ENCODE measurements around the gene ALS2. TPM values are rescaled to one million over a fixed set of nuclear protein-coding genes. Genes with fewer than 3 reads are reported as not detected.

The ALS2 gene
- total RNA-seq, 2 experiments from 2014 or later: 7.0 to 7.2 TPM

DNA sequence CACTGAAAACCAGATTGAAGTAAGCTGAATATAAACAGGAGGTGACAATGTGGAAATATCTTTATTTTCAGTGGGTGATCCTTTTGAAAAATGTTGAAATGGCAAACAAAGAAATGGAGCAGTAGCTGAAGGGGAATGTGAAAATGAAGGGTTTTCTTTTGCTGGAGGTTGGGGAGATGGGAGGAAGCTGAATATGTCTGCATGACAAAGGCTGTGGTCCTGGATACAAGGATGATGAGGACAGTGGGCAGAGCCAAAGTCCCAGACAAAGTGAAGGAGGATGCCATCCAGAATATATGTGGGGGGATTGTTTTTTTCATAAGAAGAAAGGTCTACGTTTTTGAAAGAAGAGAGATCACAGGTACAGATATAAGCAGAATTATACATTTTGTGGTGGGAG lies 6.7 kb downstream of the ALS2 start:
- Mint-ChIP-seq H3K4me1 (ENCODE audit: low read depth) (no peaks in the 10 kb centered on the region), H3K4me3 (no peak overlapping the region), H3K27ac (no peak overlapping the region), H3K9me3 (no peaks in the 10 kb centered on the region), H3K36me3 (ENCODE audit: low read depth) (no peaks in the 10 kb centered on the region), H3K27me3 (no peaks in the 10 kb centered on the region)
- POLR2A ChIA-PET: no interaction called here
- intact Hi-C loops (cut with DNase I, micrococcal nuclease): loop anchor here in 1 of 2 experiments (10.0 kb wide), 1 partner anchor 1819 kb away; the partner anchor contains the start of genes MAIP1 and TYW5
- Histone ChIP-seq H3K4me1 (ENCODE audit: insufficient read depth, low read length) (no peaks in the 10 kb centered on the region), H3K9me3 (ENCODE audit: control insufficient read depth in 1 of 2, insufficient read depth in 1 of 2, low read length in 2 of 2) (no peaks in the 10 kb centered on the region), H3K27me3 (ENCODE audit: control insufficient read depth in 1 of 2, insufficient read depth in 2 of 2, low read length in 2 of 2) (no peaks in the 10 kb centered on the region), H3K4me3 (ENCODE audit: low read length) (no peak overlapping the region), H3K27ac (ENCODE audit: low read depth in 1 of 2, low read length in 2 of 2) (no peak overlapping the region), H3K36me3 (ENCODE audit: insufficient read depth, low read length) (no peaks in the 10 kb centered on the region)
- ATAC-seq (ENCODE audit: poor library complexity) (no peak), DNase-seq (no peak)
- CTCF ChIA-PET: no interaction called here
- TF ChIP-seq, protein P1, sequence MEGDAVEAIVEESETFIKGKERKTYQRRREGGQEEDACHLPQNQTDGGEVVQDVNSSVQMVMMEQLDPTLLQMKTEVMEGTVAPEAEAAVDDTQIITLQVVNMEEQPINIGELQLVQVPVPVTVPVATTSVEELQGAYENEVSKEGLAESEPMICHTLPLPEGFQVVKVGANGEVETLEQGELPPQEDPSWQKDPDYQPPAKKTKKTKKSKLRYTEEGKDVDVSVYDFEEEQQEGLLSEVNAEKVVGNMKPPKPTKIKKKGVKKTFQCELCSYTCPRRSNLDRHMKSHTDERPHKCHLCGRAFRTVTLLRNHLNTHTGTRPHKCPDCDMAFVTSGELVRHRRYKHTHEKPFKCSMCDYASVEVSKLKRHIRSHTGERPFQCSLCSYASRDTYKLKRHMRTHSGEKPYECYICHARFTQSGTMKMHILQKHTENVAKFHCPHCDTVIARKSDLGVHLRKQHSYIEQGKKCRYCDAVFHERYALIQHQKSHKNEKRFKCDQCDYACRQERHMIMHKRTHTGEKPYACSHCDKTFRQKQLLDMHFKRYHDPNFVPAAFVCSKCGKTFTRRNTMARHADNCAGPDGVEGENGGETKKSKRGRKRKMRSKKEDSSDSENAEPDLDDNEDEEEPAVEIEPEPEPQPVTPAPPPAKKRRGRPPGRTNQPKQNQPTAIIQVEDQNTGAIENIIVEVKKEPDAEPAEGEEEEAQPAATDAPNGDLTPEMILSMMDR (IDR thresholded peaks at IDR 0.05): no peak

DNA sequence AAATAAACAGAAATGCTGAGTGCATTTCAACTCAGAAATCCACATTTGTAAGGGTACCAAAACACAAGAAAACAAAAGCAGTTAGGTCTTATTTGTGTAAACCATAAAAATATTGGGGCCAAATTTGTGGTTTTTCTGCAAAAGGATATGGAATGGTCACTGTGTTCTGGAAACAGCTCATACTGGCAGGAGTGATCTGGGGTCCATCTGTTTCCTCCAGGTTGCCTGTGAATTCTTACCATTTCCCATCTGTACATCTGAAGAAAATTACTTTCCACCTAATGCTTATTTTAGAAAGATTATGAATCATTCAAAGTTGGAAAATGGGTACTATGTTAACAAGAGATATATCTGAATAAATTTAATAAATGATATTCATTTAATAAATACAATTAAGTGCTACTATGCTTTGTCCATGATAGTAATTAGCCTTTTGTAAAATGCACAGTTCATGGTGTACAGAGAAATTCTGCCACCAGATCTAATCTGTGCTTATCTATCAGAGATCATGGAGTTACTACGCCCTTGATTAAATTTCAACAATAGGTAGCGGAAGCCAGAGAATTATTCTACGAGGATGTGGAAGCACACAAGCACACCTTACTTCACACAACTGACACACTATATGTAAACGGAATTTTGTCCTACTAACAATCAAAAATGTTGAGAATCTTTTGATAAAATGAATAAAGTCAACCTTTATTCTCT lies 10.9 kb downstream of the ALS2 start:
- Histone ChIP-seq H3K27ac (ENCODE audit: low read depth in 1 of 2, low read length in 2 of 2) (no peak overlapping the region), H3K4me1 (ENCODE audit: insufficient read depth, low read length) (no peaks in the 10 kb centered on the region), H3K4me3 (ENCODE audit: low read length) (no peak overlapping the region), H3K27me3 (ENCODE audit: control insufficient read depth in 1 of 2, insufficient read depth in 2 of 2, low read length in 2 of 2) (no peaks in the 10 kb centered on the region), H3K36me3 (ENCODE audit: insufficient read depth, low read length) (no peaks in the 10 kb centered on the region), H3K9me3 (ENCODE audit: control insufficient read depth in 1 of 2, insufficient read depth in 1 of 2, low read length in 2 of 2) (no peaks in the 10 kb centered on the region)
- H3K36me3 Mint-ChIP-seq (ENCODE audit: low read depth): peaks cover 16% of the 10 kb centered on the region
- H3K27me3 Mint-ChIP-seq: no peaks in the 10 kb centered on the region
- no peak overlapping the region for H3K27ac Mint-ChIP-seq
- H3K4me1 Mint-ChIP-seq (ENCODE audit: low read depth): no peaks in the 10 kb centered on the region
- intact Hi-C loops (cut with DNase I, micrococcal nuclease): loop anchor here in 1 of 2 experiments (10.0 kb wide), 1 partner anchor 1815 kb away; the partner anchor contains the start of genes MAIP1 and TYW5
- ATAC-seq (ENCODE audit: poor library complexity) (no peak), DNase-seq (no peak)
- H3K4me3 Mint-ChIP-seq: no peak overlapping the region
- ChIA-PET CTCF (interaction anchor here (1.1 kb wide), 1 partner anchor 14 kb away, joined by 3 read pairs; no protein-coding TSS in a partner anchor), POLR2A (no interaction called here)
- H3K9me3 Mint-ChIP-seq: no peaks in the 10 kb centered on the region
- TF ChIP-seq, protein P1 (IDR thresholded peaks at IDR 0.05): no peak

DNA sequence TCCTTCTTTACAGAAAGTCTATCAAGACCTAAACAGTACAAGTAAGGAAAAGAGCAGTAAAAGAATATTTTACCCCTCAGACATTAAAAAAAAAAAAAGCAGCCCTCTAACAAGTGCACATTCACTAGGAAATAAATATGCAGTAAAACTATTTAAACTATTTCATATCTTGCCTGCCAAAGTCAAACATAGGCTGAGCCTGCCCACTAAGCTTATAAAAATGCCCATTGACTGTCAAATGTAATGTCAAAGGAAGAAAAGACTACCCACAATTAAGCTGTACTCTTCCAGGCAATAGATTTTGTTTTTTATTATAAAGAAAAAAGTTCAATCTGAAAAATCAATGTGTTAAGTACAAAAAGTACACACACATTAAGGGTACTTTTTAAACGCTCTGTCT lies 11.8 kb downstream of the ALS2 start:
- POLR2A ChIA-PET: interaction anchor here (0.8 kb wide), 1 partner anchor 12 kb away, joined by 3 read pairs; the partner anchor contains the start of gene ALS2
- intact Hi-C loops (cut with DNase I, micrococcal nuclease): no loop called here
- no peak for DNase-seq
- CTCF ChIA-PET: interaction anchor here (1.1 to 1.3 kb wide), 2 partner anchors 12 to 15 kb away, joined by 3 to 4 read pairs; partner anchors contain the start of gene ALS2
- Mint-ChIP-seq H3K27ac (no peak overlapping the region), H3K4me3 (no peak overlapping the region), H3K36me3 (ENCODE audit: low read depth) (peaks cover 19% of the 10 kb centered on the region), H3K9me3 (no peaks in the 10 kb centered on the region), H3K4me1 (ENCODE audit: low read depth) (no peaks in the 10 kb centered on the region), H3K27me3 (no peaks in the 10 kb centered on the region)
- Histone ChIP-seq H3K27me3 (ENCODE audit: control insufficient read depth in 1 of 2, insufficient read depth in 2 of 2, low read length in 2 of 2) (no peaks in the 10 kb centered on the region), H3K27ac (ENCODE audit: low read depth in 1 of 2, low read length in 2 of 2) (no peak overlapping the region), H3K36me3 (ENCODE audit: insufficient read depth, low read length) (peaks cover under 1% of the 10 kb centered on the region), H3K4me3 (ENCODE audit: low read length) (no peak overlapping the region), H3K9me3 (ENCODE audit: control insufficient read depth in 1 of 2, insufficient read depth in 1 of 2, low read length in 2 of 2) (no peaks in the 10 kb centered on the region), H3K4me1 (ENCODE audit: insufficient read depth, low read length) (no peaks in the 10 kb centered on the region)
- TF ChIP-seq, protein P1 (IDR thresholded peaks at IDR 0.05): no peak
- no peak for ATAC-seq (ENCODE audit: poor library complexity)

Data from CD4-positive, alpha-beta T cell (primary cell).